Peyer's patch (tissue), 4 donors: ENCODE data around the gene MKS1.

Source experiments
- POLR2A ChIP-seq, 2 donors: fragments of 450-650 bp; IDR thresholded peaks; one replicate each; pipeline ENCODE4 v1.5.1; 2017; ENCODE audit warnings: antibody characterized with exemption in 2 of 2, mild to moderate bottlenecking in 2 of 2, moderate library complexity in 2 of 2
- TF ChIP-seq, protein P1 (sequence below), 6 experiments: fragments of 450-650 bp in 4 of 6; fragments of 200-600 bp in 2 of 6; sonication (generic) in 1 of 6; IDR thresholded peaks; one replicate each; pipeline ENCODE4 v1.5.1; 2017 to 2019; ENCODE audit warnings: antibody characterized with exemption in 6 of 6, mild to moderate bottlenecking in 3 of 6, moderate library complexity in 1 of 6

DNA sequence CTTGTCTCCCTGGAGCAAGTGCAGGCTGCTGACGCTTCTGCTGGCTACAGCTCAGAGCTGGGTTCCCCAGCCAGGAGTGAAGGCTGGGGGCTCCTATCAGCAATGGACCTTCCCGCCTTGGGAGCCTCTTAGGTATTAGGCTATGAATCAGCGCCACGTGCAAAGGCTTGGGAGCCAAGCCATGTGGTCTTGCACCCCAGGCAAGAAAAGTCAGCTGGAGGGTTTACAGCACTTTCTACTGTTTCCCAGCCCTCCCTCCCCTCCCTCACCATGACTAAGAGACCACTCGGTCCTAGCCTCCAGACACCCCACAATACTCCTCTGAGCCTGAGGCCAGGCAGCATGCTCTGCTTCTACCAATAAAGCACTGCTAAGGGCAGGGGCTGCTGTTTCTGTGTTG lies 14.3 kb downstream of the MKS1 start:
- TF ChIP-seq, protein P1, sequence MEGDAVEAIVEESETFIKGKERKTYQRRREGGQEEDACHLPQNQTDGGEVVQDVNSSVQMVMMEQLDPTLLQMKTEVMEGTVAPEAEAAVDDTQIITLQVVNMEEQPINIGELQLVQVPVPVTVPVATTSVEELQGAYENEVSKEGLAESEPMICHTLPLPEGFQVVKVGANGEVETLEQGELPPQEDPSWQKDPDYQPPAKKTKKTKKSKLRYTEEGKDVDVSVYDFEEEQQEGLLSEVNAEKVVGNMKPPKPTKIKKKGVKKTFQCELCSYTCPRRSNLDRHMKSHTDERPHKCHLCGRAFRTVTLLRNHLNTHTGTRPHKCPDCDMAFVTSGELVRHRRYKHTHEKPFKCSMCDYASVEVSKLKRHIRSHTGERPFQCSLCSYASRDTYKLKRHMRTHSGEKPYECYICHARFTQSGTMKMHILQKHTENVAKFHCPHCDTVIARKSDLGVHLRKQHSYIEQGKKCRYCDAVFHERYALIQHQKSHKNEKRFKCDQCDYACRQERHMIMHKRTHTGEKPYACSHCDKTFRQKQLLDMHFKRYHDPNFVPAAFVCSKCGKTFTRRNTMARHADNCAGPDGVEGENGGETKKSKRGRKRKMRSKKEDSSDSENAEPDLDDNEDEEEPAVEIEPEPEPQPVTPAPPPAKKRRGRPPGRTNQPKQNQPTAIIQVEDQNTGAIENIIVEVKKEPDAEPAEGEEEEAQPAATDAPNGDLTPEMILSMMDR (IDR thresholded peaks at IDR 0.05), result no peak
- no peak for TF ChIP-seq POLR2A (IDR thresholded peaks at IDR 0.05)
